GM12878 (cell line): ENCODE data around the gene CAMKMT.

Experiments used
- CTCF ChIP-seq, 3 experiments: IDR thresholded peaks in 2 of 3; conservative IDR thresholded peaks in 1 of 3; 2 replicates each; pipeline ENCODE4 v1.5.1; 2011; ENCODE audit warnings: low read depth in 3 of 3, low read length in 3 of 3, mild to moderate bottlenecking in 3 of 3, control low read depth in 2 of 3, moderate library complexity in 2 of 3, inconsistent platforms in 1 of 3, mixed read lengths in 1 of 3; ENCODE audit not compliant: control insufficient read depth in 2 of 3, insufficient read depth in 1 of 3; ENCODE audit errors: extremely low read depth in 1 of 3
- JUND ChIP-seq: IDR thresholded peaks from 2 replicates; pipeline ENCODE4 v1.6.1; 2012; ENCODE audit warnings: low read depth, mild to moderate bottlenecking, low read length, improper control_type of control experiment, moderate library complexity
- MAX ChIP-seq: IDR thresholded peaks from 2 replicates; pipeline ENCODE4 v1.6.1; 2012; ENCODE audit warnings: low read depth, low read length, improper control_type of control experiment
- MXI1 ChIP-seq: fragments of 150-350 bp; IDR thresholded peaks from 2 replicates; pipeline ENCODE4 v1.6.1; 2011; ENCODE audit warnings: low read depth, mild to moderate bottlenecking, inconsistent platforms, low read length, improper control_type of control experiment
- RFX5 ChIP-seq: IDR thresholded peaks from 2 replicates; pipeline ENCODE4 v1.6.1; 2011; ENCODE audit warnings: low read depth, low read length, improper control_type of control experiment
- ZZZ3 ChIP-seq: IDR thresholded peaks from 2 replicates; pipeline ENCODE4 v1.6.1; 2011; ENCODE audit warnings: low read depth; ENCODE audit not compliant: control insufficient read depth, insufficient read length
- TF ChIP-seq, protein P1 (sequence below): fragments of 450-650 bp; IDR thresholded peaks from 2 replicates; pipeline ENCODE4 v1.6.1; 2017; ENCODE audit warnings: mild to moderate bottlenecking, low read depth, inconsistent platforms; ENCODE audit not compliant: poor library complexity, severe bottlenecking

GRCh38 chr2:44533508-44533907 lies 171.8 kb downstream of the CAMKMT start:
- TF ChIP-seq CTCF (IDR thresholded peaks at IDR 0.05 in 2 of 3, conservative IDR thresholded peaks at IDR 0.05 in 1 of 3; ENCODE audit: control insufficient read depth in 2 of 3, extremely low read depth in 1 of 3, insufficient read depth in 1 of 3, low read depth in 3 of 3, low read length in 3 of 3) = no peak
- no peak for TF ChIP-seq JUND
- no peak for TF ChIP-seq ZZZ3
- TF ChIP-seq, protein P1, sequence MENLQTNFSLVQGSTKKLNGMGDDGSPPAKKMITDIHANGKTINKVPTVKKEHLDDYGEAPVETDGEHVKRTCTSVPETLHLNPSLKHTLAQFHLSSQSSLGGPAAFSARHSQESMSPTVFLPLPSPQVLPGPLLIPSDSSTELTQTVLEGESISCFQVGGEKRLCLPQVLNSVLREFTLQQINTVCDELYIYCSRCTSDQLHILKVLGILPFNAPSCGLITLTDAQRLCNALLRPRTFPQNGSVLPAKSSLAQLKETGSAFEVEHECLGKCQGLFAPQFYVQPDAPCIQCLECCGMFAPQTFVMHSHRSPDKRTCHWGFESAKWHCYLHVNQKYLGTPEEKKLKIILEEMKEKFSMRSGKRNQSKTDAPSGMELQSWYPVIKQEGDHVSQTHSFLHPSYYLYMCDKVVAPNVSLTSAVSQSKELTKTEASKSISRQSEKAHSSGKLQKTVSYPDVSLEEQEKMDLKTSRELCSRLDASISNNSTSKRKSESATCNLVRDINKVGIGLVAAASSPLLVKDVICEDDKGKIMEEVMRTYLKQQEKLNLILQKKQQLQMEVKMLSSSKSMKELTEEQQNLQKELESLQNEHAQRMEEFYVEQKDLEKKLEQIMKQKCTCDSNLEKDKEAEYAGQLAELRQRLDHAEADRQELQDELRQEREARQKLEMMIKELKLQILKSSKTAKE = no peak
- no peak for TF ChIP-seq RFX5
- TF ChIP-seq MAX = no peak
- no peak for TF ChIP-seq MXI1
